Mesenchymal stem cell (in vitro differentiated cells and primary cell): ENCODE results near the gene ADAMTS14.
A peak's percentile ranks its signal among the peaks of the same experiment; 100 is the strongest.

Experiments
- DNase-seq: peaks from one replicate; pipeline ENCODE4 v3.0.0-alpha.2; 2013
- H2AFZ ChIP-seq: one replicate; pipeline ENCODE4 v1.6.1; 2013; ENCODE audit warnings: low read depth, mild to moderate bottlenecking, control low read depth, inconsistent platforms, low read length, moderate library complexity
- H2AK5ac ChIP-seq: 2 replicates; pipeline ENCODE4 v1.6.1; 2013; ENCODE audit warnings: low read length, moderate library complexity, mild to moderate bottlenecking, inconsistent platforms; ENCODE audit not compliant: severe bottlenecking
- H2BK120ac ChIP-seq: one replicate; pipeline ENCODE4 v1.6.1; 2013; ENCODE audit warnings: low read depth, mild to moderate bottlenecking, inconsistent platforms, low read length, moderate library complexity
- H2BK12ac ChIP-seq, 2 experiments: one replicate each; pipeline ENCODE4 v1.6.1; 2013; ENCODE audit warnings: inconsistent platforms in 2 of 2, low read length in 2 of 2, mild to moderate bottlenecking in 2 of 2, moderate library complexity in 2 of 2, control low read depth in 1 of 2
- H2BK15ac ChIP-seq: one replicate; pipeline ENCODE4 v1.6.1; 2013; ENCODE audit warnings: mild to moderate bottlenecking, low read depth, inconsistent platforms; ENCODE audit not compliant: poor library complexity, severe bottlenecking
- H2BK5ac ChIP-seq: 2 replicates; pipeline ENCODE4 v1.6.1; 2013; ENCODE audit warnings: low read depth, mild to moderate bottlenecking, low read length, control low read depth, inconsistent platforms; ENCODE audit not compliant: poor library complexity, severe bottlenecking
- H3K14ac ChIP-seq, 2 experiments: one replicate each; pipeline ENCODE4 v1.6.1; 2013; ENCODE audit warnings: inconsistent platforms in 2 of 2, low read length in 2 of 2, control low read depth in 1 of 2, mild to moderate bottlenecking in 1 of 2, moderate library complexity in 1 of 2
- H3K18ac ChIP-seq, 2 experiments: one replicate each; pipeline ENCODE4 v1.6.1; 2013; ENCODE audit warnings: inconsistent platforms in 2 of 2, low read length in 2 of 2, control low read depth in 1 of 2, low read depth in 1 of 2, mild to moderate bottlenecking in 1 of 2
- H3K23ac ChIP-seq, 2 experiments: one replicate each; pipeline ENCODE4 v1.6.1; 2013; ENCODE audit warnings: inconsistent platforms in 2 of 2, low read length in 2 of 2, mild to moderate bottlenecking in 2 of 2, moderate library complexity in 2 of 2, control low read depth in 1 of 2
- H3K27ac ChIP-seq: 2 replicates; pipeline ENCODE4 v1.5.1; 2013; ENCODE audit warnings: mild to moderate bottlenecking, moderate library complexity, low read length, control low read depth, inconsistent platforms; ENCODE audit not compliant: poor library complexity, severe bottlenecking
- H3K27me3 ChIP-seq, 2 experiments: 2 replicates each; pipeline versions ENCODE4 v1.6.1 to v1.7.0; 2013; ENCODE audit warnings: low read length in 2 of 2, mild to moderate bottlenecking in 2 of 2, moderate library complexity in 2 of 2, control low read depth in 1 of 2, inconsistent platforms in 1 of 2; ENCODE audit not compliant: control insufficient read depth in 1 of 2, insufficient read depth in 1 of 2
- H3K36me3 ChIP-seq, 2 experiments: 2 replicates each; pipeline versions ENCODE4 v1.6.1 to v1.7.0; 2013; ENCODE audit warnings: low read length in 2 of 2, control low read depth in 1 of 2, inconsistent platforms in 1 of 2, low read depth in 1 of 2, mild to moderate bottlenecking in 1 of 2; ENCODE audit not compliant: insufficient read depth in 2 of 2, control insufficient read depth in 1 of 2
- H3K4ac ChIP-seq, 2 experiments: one replicate each; pipeline ENCODE4 v1.6.1; 2013; ENCODE audit warnings: inconsistent platforms in 2 of 2, low read length in 2 of 2, mild to moderate bottlenecking in 2 of 2, moderate library complexity in 2 of 2, control low read depth in 1 of 2, low read depth in 1 of 2
- H3K4me1 ChIP-seq: 2 replicates; pipeline ENCODE4 v1.6.1; 2013; ENCODE audit warnings: low read depth, low read length, control low read depth; ENCODE audit not compliant: control insufficient read depth, insufficient read depth
- H3K4me2 ChIP-seq: 2 replicates; pipeline ENCODE4 v1.6.1; 2013; ENCODE audit warnings: low read length, mild to moderate bottlenecking, inconsistent platforms; ENCODE audit not compliant: poor library complexity, severe bottlenecking
- H3K4me3 ChIP-seq, 2 experiments: 2 replicates each; pipeline versions ENCODE4 v1.5.1 to v1.7.0; 2013; ENCODE audit warnings: low read length in 2 of 2, mild to moderate bottlenecking in 2 of 2, control low read depth in 1 of 2, low read depth in 1 of 2; ENCODE audit not compliant: insufficient read depth in 1 of 2
- H3K79me1 ChIP-seq: replicated peaks from 2 replicates; pipeline ENCODE4 v1.6.1; 2013; ENCODE audit warnings: mild to moderate bottlenecking, control low read depth, low read length, inconsistent platforms; ENCODE audit not compliant: poor library complexity, severe bottlenecking
- H3K9ac ChIP-seq: 2 replicates; pipeline ENCODE4 v1.7.0; 2013; ENCODE audit warnings: mild to moderate bottlenecking, low read length, moderate library complexity
- H3K9me3 ChIP-seq: 2 replicates; pipeline ENCODE4 v1.7.0; 2013; ENCODE audit warnings: mild to moderate bottlenecking, low read length; ENCODE audit not compliant: control insufficient read depth
- H4K8ac ChIP-seq: one replicate; pipeline ENCODE4 v1.6.1; 2013; ENCODE audit warnings: inconsistent platforms, mild to moderate bottlenecking, low read length, moderate library complexity
- H4K91ac ChIP-seq: one replicate; pipeline ENCODE4 v1.6.1; 2013; ENCODE audit warnings: mild to moderate bottlenecking, low read length, inconsistent platforms
- WGBS: methylation state at CpG from one replicate; pipeline ENCODE4 v1.1.7; 2013; ENCODE audit warnings: mixed read lengths; 5-methylcytosine and 5-hydroxymethylcytosine counted together

Gene ADAMTS14

GRCh38 chr10:70677016-70677415, 4.7 kb downstream of the ADAMTS14 start:
- no peaks in the 10 kb centered on the region for H3K27me3 ChIP-seq
- no peak overlapping the region for H3K23ac ChIP-seq
- no peak overlapping the region for H3K27ac ChIP-seq
- WGBS = 96% methylated on average over 5 of the region's 5 CpGs
- H2AK5ac ChIP-seq = no peak overlapping the region
- no peak overlapping the region for H2BK15ac ChIP-seq
- H3K4me2 ChIP-seq = no peak overlapping the region
- no peak overlapping the region for H4K91ac ChIP-seq
- H3K9ac ChIP-seq = no peak overlapping the region
- no peak overlapping the region for H3K18ac ChIP-seq
- H3K79me1 ChIP-seq = peaks cover 15% of the 10 kb centered on the region
- no peaks in the 10 kb centered on the region for H3K9me3 ChIP-seq
- H3K4me3 ChIP-seq = no peak overlapping the region
- H2AFZ ChIP-seq = no peak overlapping the region
- H2BK5ac ChIP-seq = no peak overlapping the region
- no peak overlapping the region for H3K14ac ChIP-seq
- no peak overlapping the region for H3K4ac ChIP-seq
- H3K4me1 ChIP-seq = peaks cover 60% of the 10 kb centered on the region
- DNase-seq = no peak
- no peak overlapping the region for H2BK12ac ChIP-seq
- peaks cover 38 to 53% of the 10 kb centered on the region in 2 experiments for H3K36me3 ChIP-seq
- H4K8ac ChIP-seq = no peak overlapping the region
- no peak overlapping the region for H2BK120ac ChIP-seq

GRCh38 chr10:70677620-70678249, 5.4 kb downstream of the ADAMTS14 start:
- Histone ChIP-seq H3K9me3 (no peaks in the 10 kb centered on the region), H3K27ac (no peak overlapping the region), H3K27me3 (no peaks in the 10 kb centered on the region), H2BK5ac (no peak overlapping the region), H4K91ac (no peak overlapping the region), H3K23ac (no peak overlapping the region), H2AFZ (no peak overlapping the region), H3K4me3 (no peak overlapping the region), H3K4ac (no peak overlapping the region), H3K14ac (no peak overlapping the region), H3K18ac (no peak overlapping the region), H2AK5ac (no peak overlapping the region), H2BK15ac (no peak overlapping the region), H3K9ac (no peak overlapping the region), H3K4me2 (no peak overlapping the region), H3K79me1 (peaks cover 16% of the 10 kb centered on the region), H4K8ac (no peak overlapping the region), H3K36me3 (peaks cover 39 to 58% of the 10 kb centered on the region in 2 experiments), H2BK12ac (no peak overlapping the region), H3K4me1 (peaks cover 61% of the 10 kb centered on the region), H2BK120ac (no peak overlapping the region)
- DNase-seq = no peak
- WGBS = 87% methylated on average over 9 of the region's 9 CpGs

DNA sequence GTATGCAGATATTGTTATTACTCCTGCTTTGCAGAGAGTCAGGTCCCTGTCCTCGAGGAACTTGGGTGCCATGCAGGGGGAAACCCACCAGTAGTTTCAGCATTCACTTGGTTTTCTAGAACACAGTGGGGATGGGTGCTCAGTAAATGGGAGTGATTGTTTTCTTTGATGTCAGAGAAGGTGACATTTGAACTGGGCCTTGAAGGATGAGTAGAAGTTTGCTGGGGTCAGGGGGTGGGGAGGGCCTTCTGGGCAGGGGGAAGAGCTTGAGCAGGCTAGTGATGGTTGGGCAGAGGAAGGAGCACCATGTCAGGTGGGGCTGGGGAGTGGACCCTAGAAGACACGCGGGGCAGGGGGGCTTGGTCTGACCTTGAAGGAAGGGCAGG, 5.9 kb downstream of the ADAMTS14 start:
- Histone ChIP-seq H2BK120ac (no peak overlapping the region), H2BK12ac (no peak overlapping the region), H2AK5ac (no peak overlapping the region), H3K14ac (no peak overlapping the region), H3K4me3 (no peak overlapping the region), H3K27me3 (no peaks in the 10 kb centered on the region), H3K79me1 (peaks cover 20% of the 10 kb centered on the region), H3K4me1 (peaks cover 64% of the 10 kb centered on the region), H2BK15ac (no peak overlapping the region), H3K4ac (no peak overlapping the region), H3K23ac (no peak overlapping the region), H4K8ac (no peak overlapping the region), H3K9me3 (no peaks in the 10 kb centered on the region), H4K91ac (no peak overlapping the region), H3K4me2 (no peak overlapping the region), H2BK5ac (no peak overlapping the region), H3K36me3 (peaks cover 44 to 64% of the 10 kb centered on the region in 2 experiments), H3K9ac (no peak overlapping the region), H3K18ac (no peak overlapping the region), H2AFZ (no peak overlapping the region), H3K27ac (no peak overlapping the region)
- DNase-seq = no peak
- WGBS = 90% methylated on average over 3 of the region's 3 CpGs

- Histone ChIP-seq H3K9ac (peak overlapping the region; percentile 55), H2AK5ac (no peak overlapping the region), H3K14ac (no peak overlapping the region), H3K9me3 (no peaks in the 10 kb centered on the region), H3K4me1 (peaks cover 66% of the 10 kb centered on the region), H3K27ac (no peak overlapping the region), H3K4me3 (peak overlapping the region in 1 of 2 experiments; percentile 50), H3K27me3 (no peaks in the 10 kb centered on the region), H2BK120ac (no peak overlapping the region), H3K23ac (no peak overlapping the region), H2BK15ac (no peak overlapping the region), H3K36me3 (peaks cover 49 to 65% of the 10 kb centered on the region in 2 experiments), H3K18ac (no peak overlapping the region), H3K4me2 (no peak overlapping the region), H2BK5ac (no peak overlapping the region), H3K79me1 (peaks cover 20% of the 10 kb centered on the region), H2AFZ (no peak overlapping the region), H3K4ac (no peak overlapping the region), H4K8ac (no peak overlapping the region), H2BK12ac (no peak overlapping the region), H4K91ac (no peak overlapping the region)
- WGBS = 87% methylated on average over 3 of the region's 3 CpGs
- no peak for DNase-seq
Measured at GRCh38 chr10:70678757-70679489, 6.6 kb downstream of the ADAMTS14 start.
